HG03457 (cell line): ENCODE results near the gene SNED1.

ENCODE experiments used
- ATAC-seq: cut with Tn5 transposase; IDR thresholded peaks from one replicate; pipeline ENCODE4 v1.9.1; 2021; ENCODE audit warnings: moderate number of reproducible peaks; ENCODE audit not compliant: unreplicated experiment

Gene SNED1

DNA sequence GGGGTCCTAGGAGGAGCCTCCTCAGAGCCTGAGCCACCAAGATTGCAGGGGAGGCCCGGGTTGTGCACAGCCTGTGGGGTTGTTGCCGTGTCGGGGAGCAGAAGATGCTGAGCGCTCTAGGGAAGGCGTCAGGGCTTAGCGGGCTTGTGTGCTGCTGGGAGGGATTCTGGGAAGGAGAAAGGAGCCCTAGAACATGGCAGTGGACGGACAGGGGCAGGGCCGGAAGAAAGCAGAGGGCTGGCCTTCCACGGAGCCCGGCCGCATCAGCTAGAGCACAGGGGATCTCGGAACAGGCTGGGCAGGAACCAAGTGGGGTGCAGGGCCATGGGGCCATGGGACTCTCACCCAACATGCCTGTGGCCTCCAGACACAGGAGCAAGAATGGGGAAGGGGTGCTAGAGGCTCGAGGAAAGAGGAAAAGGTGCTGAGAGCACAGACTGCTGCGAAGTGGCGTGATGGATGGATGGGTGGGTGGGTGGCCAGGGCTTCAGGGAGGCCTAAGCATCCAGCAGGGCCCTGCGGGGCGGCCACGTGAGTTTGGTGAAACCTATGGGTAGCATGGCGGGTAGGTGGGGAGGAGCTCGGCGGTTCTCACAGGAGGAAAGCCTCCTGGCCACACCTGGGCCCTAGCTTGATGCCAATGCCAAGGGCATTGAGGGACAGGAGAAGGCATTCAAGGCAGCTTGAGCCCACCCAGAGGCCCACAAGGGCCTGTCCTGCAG is 67.9 kb downstream of the SNED1 start:
- ATAC-seq, result no peak

DNA sequence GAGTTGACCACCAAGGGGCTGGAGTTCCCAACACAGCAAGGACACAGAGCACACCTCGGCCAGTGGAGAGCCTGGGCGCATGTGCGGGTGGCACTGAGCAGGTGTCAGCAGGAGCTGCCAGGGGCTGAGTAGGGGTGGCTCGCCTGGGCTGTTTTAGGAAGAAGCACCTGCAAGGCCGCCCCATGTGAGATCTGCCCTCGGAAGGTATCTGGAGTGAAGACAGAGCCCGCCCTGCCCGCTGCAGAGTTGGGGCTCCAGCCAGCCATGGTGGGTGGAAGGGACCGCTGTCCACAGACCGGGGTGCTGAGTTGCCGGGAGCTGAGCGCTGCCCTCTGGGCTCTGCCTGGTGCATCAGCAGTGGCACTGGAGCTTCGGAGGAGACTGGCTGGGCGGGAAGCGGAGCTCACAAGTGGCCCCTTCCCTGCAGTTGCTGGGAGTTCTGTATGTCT is 68.5 kb downstream of the SNED1 start:
- no peak for ATAC-seq

DNA sequence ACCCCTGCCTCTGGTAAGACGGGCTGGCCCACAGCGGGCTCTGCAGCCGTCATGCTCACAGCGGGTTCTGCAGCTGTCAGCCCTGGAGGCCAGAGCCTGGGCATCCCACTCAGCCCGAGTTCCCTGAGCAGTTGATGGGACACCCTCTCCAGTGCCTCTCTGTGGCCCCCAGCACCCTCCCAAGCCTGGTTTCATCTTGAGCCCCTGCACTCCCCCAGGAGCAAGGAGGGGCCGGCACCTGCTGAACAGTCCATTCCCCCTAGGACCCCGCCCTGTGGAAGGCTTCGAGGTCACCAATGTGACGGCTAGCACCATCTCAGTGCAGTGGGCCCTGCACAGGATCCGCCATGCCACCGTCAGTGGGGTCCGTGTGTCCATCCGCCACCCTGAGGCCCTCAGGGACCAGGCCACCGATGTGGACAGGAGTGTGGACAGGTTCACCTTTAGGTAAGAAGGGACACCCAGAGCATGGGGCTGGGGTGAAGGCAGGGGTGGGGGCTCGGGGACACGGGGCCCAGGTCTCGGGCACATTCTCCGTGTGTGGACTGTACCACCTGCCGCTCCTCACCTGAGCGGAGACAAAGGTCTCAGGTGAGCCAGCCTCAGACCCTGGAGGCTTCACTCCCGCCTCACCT is 69.2 kb downstream of the SNED1 start:
- no peak for ATAC-seq

DNA sequence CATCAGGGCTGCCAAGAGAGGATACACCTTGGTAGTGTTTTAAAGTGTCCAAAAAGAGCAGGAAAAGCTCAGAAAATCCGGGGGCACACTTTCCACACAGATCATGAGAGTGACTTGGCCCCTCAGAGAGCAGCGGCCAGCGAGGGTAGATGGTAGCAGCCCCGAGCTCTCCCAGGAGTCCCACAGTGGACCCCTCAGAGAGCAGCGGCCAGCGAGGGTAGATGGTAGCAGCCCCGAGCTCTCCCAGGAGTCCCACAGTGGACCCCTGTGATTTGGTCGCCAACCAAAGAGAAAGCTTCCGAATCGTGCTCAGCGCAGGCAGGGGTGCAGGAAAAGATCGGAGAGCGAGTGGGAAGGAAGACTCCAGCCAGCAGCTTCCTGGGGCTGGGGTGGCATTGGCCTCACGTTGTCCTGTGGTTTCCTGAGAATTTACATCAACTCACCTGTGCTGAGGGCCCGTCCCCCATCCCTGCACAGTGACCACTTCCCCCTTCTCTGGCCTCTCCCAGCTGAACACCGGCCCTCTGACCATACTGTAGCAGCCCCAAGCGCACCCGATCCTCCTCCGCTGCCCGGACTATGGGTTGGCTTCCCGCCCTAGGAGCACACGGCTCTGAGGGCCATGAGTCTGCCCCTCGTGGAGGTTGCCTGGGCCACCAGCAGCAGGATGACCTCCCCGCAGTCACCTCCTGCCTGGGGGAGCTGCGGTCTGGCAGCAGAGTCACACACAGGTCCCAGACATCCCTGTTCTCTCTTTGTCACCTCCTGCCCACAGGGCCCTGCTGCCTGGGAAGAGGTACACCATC is 69.9 kb downstream of the SNED1 start:
- no peak for ATAC-seq

DNA sequence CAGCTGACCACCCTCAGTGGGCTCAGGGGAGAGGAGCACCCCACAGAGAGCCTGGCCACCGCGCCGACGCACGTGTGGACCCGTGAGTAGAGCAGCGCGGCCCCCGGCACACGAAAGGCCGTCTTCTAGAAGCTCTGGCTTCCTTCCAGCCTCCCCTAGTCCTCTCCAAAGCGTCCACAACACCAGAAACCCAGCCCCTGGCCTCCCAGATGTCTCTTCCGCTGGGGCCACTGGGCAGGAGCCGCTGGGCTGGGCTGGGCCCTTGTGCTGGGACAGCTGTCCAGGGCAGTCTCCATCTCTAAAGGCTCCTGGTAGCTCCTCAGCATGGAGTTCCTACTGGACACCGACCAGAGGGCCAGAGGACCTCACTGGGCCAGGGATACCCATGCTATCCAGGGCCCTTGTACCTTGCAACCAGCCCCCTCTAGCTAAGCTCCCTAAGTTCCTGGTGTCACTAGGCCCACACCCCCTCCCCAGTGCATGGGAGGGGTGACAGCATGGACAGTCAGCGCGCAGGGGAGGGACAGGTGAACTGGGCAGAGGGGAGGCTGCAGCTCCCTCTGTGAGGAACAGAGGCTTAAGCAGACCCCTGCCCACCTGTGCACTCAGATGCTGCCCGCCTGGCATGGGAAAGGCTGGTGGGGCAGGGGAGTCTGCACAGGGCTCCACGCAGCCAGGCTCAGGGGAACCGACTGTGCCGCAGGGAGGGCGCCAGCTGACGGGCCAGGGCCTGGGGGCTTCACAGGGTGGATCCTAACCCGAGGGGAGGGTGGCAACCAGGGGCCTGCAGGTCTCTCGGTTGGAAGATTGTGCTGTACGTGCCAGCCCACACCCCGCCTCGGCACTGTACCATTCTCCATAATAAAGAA is 70.8 kb downstream of the SNED1 start:
- no peak for ATAC-seq

DNA sequence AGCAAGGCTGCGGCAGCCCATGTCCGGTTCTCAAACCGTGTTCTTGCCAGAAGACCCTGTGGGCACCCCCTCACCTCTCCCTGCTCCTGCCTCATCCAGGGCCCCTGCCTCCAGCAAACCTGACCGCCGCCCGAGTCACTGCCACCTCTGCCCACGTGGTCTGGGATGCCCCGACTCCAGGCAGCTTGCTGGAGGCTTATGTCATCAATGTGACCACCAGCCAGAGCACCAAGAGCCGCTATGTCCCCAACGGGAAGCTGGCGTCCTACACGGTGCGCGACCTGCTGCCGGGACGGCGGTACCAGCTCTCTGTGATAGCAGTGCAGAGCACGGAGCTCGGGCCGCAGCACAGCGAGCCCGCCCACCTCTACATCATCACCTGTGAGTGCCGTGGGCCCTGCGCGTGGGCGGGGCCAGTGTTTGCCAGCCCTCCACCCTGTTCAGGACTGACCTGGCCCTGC is 71.4 kb downstream of the SNED1 start:
- ATAC-seq, result no peak

DNA sequence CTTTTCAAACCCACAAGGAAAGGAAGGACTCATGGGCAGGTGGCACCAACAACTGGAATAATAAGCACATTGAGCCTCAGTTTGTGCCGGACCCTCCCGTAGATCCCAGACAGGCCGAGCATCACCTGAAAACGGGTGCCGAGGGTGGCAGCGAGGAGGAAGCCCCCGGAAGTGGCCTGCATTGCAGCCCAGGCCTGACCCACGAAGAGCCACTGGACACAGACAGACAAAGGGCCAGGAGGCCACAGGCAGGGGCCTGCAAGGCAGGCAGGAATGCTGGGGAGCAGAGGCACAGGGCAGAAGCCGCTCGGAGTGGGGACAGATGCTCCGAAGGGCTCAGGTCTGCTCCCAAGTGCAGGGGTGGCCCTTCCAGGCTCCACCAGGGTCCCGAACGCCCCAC is 71.9 kb downstream of the SNED1 start:
- ATAC-seq, result no peak

DNA sequence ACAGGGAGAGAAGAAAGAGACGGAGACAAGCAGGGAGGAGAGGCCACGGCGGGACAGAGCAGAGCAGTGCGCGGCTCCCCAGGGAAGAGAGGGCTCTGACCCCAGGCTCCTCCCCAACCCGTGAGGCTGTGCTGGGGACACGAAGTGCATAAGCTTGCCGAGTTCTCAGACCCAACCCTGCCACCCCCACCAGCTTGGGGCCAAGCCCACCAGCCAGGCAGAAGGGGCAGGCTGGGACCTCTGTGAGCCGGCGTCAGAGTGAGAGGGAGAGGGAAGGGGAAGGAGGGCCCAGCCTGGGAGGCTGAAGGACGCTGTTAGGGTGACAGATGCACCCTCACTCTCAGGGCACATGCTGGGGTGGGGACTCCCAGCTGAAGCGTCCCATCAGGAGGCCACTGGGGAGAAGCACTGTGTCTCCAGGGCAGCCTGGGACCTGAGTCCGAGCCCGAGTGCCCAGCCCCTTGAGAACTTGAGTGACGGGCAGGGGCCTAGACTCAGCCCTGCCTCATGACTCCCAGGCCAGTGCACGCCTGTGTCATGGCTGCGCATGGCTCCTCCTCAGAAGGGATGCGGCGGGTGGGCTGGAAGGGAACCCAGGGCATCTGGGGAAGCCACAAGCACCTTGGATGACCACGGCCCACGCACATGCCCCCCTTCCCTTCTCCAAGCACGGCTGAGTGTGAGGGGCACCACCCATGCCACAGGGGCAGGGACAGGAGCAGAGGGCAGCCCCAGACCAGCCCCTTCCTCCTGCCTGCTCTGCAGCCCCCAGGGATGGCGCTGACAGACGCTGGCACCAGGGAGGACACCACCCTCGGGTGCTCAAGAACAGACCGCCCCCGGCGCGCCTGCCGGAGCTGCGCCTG is 72.6 kb downstream of the SNED1 start:
- no peak for ATAC-seq

DNA sequence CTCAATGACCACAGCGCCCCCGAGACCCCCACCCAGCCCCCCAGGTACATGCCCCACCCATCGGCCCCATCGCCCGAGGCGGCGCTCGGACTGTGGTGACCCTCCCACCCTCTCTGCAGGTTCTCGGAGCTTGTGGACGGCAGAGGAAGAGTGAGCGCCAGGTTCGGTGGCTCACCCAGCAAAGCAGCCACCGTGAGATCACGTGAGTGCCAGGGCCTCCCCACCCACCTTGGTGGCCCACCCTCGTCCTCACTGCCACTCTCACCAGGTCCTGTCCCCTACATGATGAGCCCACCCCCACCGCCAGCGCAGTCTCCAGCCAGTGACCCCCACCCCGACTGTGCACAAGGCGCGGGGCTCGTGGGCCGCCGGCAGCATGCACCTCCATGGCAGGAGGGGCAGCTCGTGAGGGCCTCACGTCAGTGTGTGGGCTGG is 73.3 kb downstream of the SNED1 start:
- ATAC-seq, result no peak

DNA sequence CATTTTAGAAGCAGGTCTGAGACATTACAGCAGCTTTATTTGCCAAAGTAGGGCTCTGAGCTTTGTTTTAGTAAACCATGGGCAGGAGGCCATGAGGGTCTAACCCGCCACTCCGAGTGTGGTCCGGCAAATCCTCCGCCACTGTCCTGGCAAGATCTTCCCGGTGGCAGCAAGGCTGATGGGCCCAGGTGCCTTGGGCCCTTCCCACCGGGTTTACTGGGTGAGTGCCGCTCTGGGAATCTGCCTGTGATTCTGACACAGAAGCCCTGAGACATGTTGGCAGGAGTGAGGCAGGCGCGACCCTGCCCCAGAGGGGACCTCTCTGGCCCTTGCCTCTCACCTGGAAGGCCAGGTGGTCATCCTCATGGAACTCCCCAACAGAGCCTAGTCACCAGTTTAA is 73.7 kb downstream of the SNED1 start:
- no peak for ATAC-seq

DNA sequence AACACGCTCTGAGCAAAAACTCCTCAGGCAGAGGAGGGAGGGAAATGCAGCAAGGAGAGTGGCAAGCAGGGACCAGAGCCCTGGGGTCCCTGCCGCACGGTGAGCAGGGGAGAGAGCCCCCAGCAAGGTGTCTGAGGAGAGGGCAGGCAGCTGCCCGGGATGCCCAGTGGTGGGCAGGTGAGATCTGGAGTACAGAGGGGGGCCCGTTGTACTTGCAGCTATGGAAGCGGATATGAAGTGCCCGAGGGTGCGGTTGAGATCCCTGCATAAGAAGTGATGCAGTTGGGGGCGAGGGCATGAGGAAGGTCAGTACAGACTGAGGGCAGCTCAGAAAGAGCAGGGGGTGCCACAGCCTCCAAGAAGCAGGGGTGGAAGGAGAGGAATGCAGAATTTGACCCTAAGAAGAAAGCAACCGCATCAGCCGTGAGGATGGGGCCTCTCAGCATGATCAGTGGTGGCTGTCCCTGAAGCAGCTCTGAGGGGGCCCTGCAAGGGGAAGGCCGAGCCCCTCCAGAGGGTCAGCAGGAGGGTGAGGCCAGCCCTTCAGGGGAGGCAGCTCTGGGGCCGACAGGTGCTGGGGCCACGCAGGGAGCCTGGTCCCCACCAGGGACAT is 74.2 kb downstream of the SNED1 start:
- no peak for ATAC-seq

DNA sequence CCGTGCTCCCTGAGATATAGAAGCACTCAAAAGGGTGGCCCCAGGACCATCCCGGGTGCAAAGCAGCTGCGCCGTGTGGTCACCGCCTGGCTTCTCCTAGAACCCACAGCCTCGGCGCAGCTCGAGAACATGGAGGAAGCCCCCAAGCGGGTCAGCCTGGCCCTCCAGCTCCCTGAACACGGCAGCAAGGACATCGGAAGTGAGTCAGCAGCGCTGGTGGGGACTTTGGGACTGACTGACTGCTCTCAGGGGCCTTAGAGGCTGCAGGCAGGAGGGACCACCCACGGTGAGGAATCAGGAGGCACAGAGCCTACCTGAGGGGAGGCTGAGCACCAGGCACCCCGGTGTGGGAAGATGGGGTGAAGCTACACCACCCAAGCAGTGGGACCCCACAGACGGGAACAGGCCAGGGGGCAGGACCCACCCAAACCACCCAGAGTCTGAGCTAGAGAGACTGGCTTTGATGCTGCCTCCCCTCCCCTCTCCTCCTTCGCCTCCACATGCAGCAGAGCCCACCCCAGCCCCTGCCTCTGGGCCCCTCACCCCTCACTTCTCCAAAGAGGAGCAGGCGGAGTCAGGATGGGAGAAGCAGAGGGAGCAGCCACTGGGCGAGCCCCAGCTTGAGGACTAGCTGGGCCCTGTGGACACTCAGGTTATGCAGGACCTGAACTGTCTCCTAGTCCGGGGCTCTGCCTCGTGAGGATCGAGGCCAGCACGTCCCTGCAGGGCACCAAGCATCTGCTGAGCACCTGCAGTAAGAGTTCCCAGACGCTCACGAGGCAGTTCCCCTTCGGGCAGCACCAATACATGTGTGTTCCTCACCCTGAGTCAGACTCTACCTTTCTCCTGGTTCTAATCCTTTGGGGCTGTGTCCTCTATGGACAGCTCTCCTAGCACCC is 75.0 kb downstream of the SNED1 start:
- no peak for ATAC-seq

DNA sequence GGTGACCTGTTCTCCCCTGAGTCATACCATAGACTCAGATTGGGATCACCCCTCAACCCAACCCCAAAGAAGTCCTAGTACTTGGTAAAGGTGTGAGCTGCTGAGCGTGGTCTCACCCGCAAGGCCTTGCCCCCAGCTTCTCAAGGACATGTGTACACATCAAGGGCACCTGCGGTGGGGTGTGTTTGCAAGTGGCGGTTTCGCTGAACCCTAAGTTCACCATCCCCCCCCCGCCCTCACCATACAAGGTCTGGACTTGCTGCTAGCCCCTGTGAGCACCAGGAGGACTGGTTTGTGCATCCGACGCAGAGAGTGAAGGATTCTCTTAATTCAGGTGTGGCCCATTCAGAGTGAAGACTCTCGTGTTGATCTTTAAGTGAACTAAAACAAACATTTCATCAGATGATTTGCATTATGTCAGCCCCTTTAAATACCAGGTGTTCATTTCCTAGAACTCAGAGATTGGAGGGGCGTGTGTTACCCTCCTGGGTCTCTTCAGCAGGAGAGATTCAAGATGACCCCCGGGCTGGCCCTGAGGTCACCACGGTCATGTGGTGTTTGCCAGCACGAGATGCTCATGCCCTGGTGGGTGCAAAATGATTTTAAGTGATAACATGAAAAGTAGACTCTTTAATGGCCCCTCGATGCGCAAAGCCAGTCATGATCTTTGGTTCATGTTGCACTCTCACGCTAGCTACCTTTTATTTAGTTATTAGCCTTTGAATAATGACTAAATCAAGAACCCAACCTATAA is 75.8 kb downstream of the SNED1 start:
- no peak for ATAC-seq

DNA sequence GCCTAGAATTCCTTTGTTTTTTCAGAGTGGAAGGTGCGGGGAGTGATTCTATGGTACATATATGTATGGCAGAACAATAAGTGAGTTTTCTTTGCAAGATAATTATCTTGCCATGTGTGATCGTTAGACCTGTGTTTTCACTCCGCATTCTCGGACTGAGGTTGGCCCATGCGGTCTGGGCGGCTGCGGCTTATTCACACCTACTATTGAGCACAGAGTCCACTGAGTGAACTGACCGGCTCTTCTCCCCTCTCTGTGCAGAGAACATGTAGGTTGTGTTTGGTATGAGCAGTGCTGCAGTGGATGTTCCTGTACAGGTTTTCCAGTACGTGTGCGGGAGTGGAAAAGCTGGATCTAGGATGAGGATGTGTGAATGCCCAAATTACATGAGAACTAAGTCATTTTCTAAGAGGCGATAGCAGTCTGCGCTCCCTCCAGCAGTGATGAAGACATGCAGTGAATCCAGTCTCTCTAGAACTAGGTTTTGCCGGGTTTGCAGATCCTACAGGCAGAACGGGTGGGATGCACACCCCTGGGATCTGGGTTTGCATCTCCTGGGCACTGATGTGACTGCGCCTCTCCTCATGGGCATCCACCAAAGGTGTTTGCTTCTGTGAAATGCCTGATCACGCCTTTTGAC is 76.6 kb downstream of the SNED1 start:
- ATAC-seq, result no peak

DNA sequence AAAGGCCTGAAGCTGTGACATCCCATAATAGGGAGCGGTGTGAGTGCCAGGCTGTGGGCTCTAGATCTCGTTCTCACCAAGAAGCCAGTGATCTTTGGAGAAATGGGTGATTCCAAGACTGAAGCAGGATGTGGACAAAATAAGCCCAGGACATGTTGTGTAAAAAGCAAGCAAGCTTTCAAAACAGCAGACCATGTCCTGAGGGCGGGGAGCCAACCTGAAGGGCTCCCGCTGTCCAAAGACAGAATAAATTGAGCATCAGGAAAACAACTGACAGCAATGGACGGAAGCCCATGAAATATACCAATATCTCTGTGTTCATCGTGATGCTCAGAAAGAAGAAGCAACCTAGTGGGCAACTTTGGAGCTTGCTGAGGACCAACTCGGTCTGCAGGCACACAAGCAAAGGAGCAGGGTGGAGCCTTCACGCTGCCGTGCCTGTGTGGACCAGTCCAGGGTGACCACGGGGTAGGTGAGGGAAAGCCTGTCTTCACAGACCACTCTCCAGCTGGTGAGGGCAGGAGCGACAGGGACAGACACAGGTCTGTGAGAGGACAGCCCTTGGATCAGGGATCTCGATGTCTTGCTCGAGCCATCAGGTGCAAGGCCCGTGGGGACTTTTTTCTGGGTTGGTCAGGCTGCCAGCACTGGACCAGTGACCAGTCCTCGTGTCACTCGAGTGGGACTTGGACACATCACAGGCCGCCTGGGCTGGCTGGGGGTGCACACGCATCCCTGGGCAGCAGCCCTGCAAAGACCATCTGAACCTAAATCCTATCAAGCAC is 82.2 kb downstream of the SNED1 start:
- no peak for ATAC-seq

DNA sequence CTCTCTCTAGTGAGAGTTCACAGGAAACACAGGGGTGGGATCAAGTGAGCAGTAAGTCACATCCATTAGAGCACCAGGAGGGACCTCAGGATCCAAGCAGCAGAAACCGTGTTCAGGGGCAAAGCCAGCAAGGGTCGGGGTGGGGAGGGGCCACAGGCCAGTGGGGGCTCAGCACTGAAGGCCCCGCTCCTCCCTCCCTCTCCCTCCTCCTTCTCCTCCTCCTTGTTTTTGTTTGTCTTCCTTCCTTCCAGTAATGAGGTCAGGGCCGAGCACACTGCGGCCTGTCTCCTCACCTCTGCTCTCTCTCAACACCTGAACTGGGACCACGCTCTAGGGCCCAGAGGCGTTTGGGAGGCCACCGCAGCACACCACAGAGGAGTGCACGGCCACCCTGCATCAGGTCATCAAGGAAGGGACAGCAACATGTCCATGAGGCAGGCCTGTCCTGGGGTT is 82.8 kb downstream of the SNED1 start:
- no peak for ATAC-seq
